ENCODE data around the gene SHOX.

DNA sequence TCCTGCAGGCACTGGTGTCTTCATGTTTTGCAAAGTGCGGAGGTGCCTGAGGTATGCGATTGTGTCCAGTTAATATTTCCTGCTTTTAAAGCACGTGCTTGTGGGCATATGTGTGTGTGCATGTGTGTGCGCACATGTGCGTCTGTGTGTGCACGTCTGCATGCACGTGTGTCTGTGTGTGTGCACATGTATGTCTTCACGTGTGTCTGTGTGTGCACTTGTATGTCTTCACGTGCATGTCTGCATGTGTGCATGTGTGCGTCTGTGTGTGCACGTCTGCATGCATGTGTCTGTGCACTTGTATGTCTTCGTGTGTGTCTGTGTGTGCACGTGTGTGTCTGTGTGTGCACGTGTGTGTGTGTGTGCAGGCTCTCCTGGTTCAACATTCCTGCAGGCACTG lies 49.5 kb downstream of the SHOX start:
- TF ChIP-seq, protein P1, sequence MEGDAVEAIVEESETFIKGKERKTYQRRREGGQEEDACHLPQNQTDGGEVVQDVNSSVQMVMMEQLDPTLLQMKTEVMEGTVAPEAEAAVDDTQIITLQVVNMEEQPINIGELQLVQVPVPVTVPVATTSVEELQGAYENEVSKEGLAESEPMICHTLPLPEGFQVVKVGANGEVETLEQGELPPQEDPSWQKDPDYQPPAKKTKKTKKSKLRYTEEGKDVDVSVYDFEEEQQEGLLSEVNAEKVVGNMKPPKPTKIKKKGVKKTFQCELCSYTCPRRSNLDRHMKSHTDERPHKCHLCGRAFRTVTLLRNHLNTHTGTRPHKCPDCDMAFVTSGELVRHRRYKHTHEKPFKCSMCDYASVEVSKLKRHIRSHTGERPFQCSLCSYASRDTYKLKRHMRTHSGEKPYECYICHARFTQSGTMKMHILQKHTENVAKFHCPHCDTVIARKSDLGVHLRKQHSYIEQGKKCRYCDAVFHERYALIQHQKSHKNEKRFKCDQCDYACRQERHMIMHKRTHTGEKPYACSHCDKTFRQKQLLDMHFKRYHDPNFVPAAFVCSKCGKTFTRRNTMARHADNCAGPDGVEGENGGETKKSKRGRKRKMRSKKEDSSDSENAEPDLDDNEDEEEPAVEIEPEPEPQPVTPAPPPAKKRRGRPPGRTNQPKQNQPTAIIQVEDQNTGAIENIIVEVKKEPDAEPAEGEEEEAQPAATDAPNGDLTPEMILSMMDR (IDR thresholded peaks at IDR 0.05): no peak
- no peak for TF ChIP-seq POLR2A (IDR thresholded peaks at IDR 0.05)

Data from upper lobe of left lung (tissue), 4 donors.